Measurements from ENCODE around the gene PCIF1. TPM values are rescaled to one million over a fixed set of nuclear protein-coding genes. Genes with fewer than 3 reads are reported as not detected.

Gene PCIF1
- total and polyA plus RNA-seq, 8 donors, result 21.0 to 41.4 (median 27.3) TPM

GRCh38 chr20:45905505-45906079 is 28.9 kb upstream of the PCIF1 start:
- Histone ChIP-seq H3K27ac (no peak overlapping the region), H3K27me3 (no peaks in the 10 kb centered on the region), H3K4me1 (peaks cover 0 to 10% (median 5%) of the 10 kb centered on the region in 4 donors), H3K4me3 (no peak overlapping the region), H3K9me3 (no peaks in the 10 kb centered on the region), H3K36me3 (peaks cover 3 to 65% (median 55%) of the 10 kb centered on the region in 4 donors)
- 86 to 91% (median 88%) methylated on average over 8 of the region's 8 CpGs for WGBS, 5 donors
- no peak for TF ChIP-seq POLR2AphosphoS5 (IDR thresholded peaks at IDR 0.05)
- TF ChIP-seq CTCF (IDR thresholded peaks at IDR 0.05), result no peak
- no peak for TF ChIP-seq POLR2A (IDR thresholded peaks at IDR 0.05)
- TF ChIP-seq EP300 (IDR thresholded peaks at IDR 0.05), result no peak
- no peak for DNase-seq
- intact Hi-C loops (cut with DNase I; ENCODE audit: low total_unique reads), result no loop called here

GRCh38 chr20:45907219-45907948 is 27.1 kb upstream of the PCIF1 start:
- TF ChIP-seq EP300 (IDR thresholded peaks at IDR 0.05) (no peak), POLR2AphosphoS5 (IDR thresholded peaks at IDR 0.05) (no peak), POLR2A (IDR thresholded peaks at IDR 0.05) (no peak), CTCF (IDR thresholded peaks at IDR 0.05) (no peak)
- intact Hi-C loops (cut with DNase I; ENCODE audit: low total_unique reads), result no loop called here
- Histone ChIP-seq H3K27ac (no peak overlapping the region), H3K36me3 (peaks cover 0 to 48% (median 38%) of the 10 kb centered on the region in 4 donors), H3K4me1 (peaks cover 13 to 24% (median 19%) of the 10 kb centered on the region in 4 donors), H3K9me3 (no peaks in the 10 kb centered on the region), H3K4me3 (no peak overlapping the region), H3K27me3 (peaks cover 0 to 7% (median 0%) of the 10 kb centered on the region in 3 donors)
- DNase-seq, result no peak
- WGBS, 5 donors, result 91 to 94% (median 93%) methylated on average over 17 of the region's 17 CpGs

GRCh38 chr20:45908084-45908483 is 26.4 kb upstream of the PCIF1 start:
- H3K9me3 ChIP-seq, result no peaks in the 10 kb centered on the region
- DNase-seq, result no peak
- peaks cover 0 to 11% (median 0%) of the 10 kb centered on the region in 3 donors for H3K27me3 ChIP-seq
- H3K4me3 ChIP-seq, result no peak overlapping the region
- H3K4me1 ChIP-seq, result peaks cover 13 to 31% (median 24%) of the 10 kb centered on the region in 4 donors
- H3K27ac ChIP-seq, result no peak overlapping the region
- TF ChIP-seq POLR2A (IDR thresholded peaks at IDR 0.05) (no peak), EP300 (IDR thresholded peaks at IDR 0.05) (no peak), CTCF (IDR thresholded peaks at IDR 0.05) (no peak)
- peaks cover 0 to 47% (median 34%) of the 10 kb centered on the region in 4 donors for H3K36me3 ChIP-seq
- intact Hi-C loops (cut with DNase I; ENCODE audit: low total_unique reads), result no loop called here
- 93 to 100% (median 98%) methylated on average over 2 of the region's 2 CpGs for WGBS, 5 donors

GRCh38 chr20:45909336-45909808 is 25.1 kb upstream of the PCIF1 start:
- H3K27me3 ChIP-seq, result peaks cover 0 to 11% (median 0%) of the 10 kb centered on the region in 3 donors
- peak overlapping the region in 2 of 4 donors; percentile 56 to 61 for H3K4me3 ChIP-seq
- TF ChIP-seq CTCF (IDR thresholded peaks at IDR 0.05) (no peak), POLR2AphosphoS5 (IDR thresholded peaks at IDR 0.05) (no peak), EP300 (IDR thresholded peaks at IDR 0.05) (no peak), POLR2A (IDR thresholded peaks at IDR 0.05) (no peak)
- H3K9me3 ChIP-seq, result no peaks in the 10 kb centered on the region
- intact Hi-C loops (cut with DNase I; ENCODE audit: low total_unique reads), result no loop called here
- peaks cover 13 to 43% (median 24%) of the 10 kb centered on the region in 4 donors for H3K4me1 ChIP-seq
- peak overlapping the region in 2 of 5 donors; percentile 63 to 85 for H3K27ac ChIP-seq
- no peak for DNase-seq
- WGBS, 5 donors, result 88 to 93% (median 89%) methylated on average over 12 of the region's 12 CpGs
- H3K36me3 ChIP-seq, result peaks cover 0 to 39% (median 26%) of the 10 kb centered on the region in 4 donors
